GM23338 (cell line): ENCODE data around the gene TCEAL1. TPM values are rescaled to one million over a fixed set of nuclear protein-coding genes. Genes with fewer than 3 reads are reported as not detected.

Experiments used
- ATAC-seq: fragments of 200-7000 bp; cut with Tn5 transposase; 3 replicates; pipeline ENCODE4 v1.9.1; 2020
- DNase-seq: peaks from one replicate; pipeline ENCODE4 v3.0.0-alpha.2; 2015; ENCODE audit warnings: low spot score
- H2AFZ ChIP-seq: fragments of 200-600 bp; sonication (generic); 2 replicates; pipeline ENCODE4 v1.8.0; 2016; ENCODE audit warnings: antibody characterized with exemption, mild to moderate bottlenecking, moderate library complexity
- H3F3A ChIP-seq: fragments of 200-600 bp; sonication (generic); replicated peaks from 2 replicates; pipeline ENCODE4 v1.8.0; 2017; ENCODE audit warnings: antibody characterized with exemption, mixed run types, low read depth
- H3K27ac ChIP-seq: fragments of 200-600 bp; sonication (generic); 2 replicates; pipeline ENCODE4 v1.6.1; 2016; ENCODE audit warnings: low read depth
- H3K27me3 ChIP-seq: fragments of 200-600 bp; sonication (generic); 2 replicates; pipeline ENCODE4 v1.8.0; 2016; ENCODE audit warnings: mild to moderate bottlenecking, mixed run types, moderate library complexity; ENCODE audit not compliant: insufficient read depth
- H3K36me3 ChIP-seq: fragments of 200-600 bp; sonication (generic); 2 replicates; pipeline ENCODE4 v1.8.0; 2016; ENCODE audit warnings: mild to moderate bottlenecking; ENCODE audit not compliant: insufficient read depth
- H3K4me1 ChIP-seq: fragments of 200-600 bp; sonication (generic); 2 replicates; pipeline ENCODE4 v1.8.0; 2016; ENCODE audit warnings: mild to moderate bottlenecking, moderate library complexity; ENCODE audit not compliant: insufficient read depth
- H3K4me2 ChIP-seq: fragments of 200-600 bp; sonication (generic); 2 replicates; pipeline ENCODE4 v1.7.1; 2017; ENCODE audit warnings: mixed run types
- H3K4me3 ChIP-seq: fragments of 200-600 bp; sonication (generic); 2 replicates; pipeline ENCODE4 v1.6.1; 2016; ENCODE audit warnings: mixed run types
- H3K79me2 ChIP-seq: fragments of 200-600 bp; sonication (generic); replicated peaks from 2 replicates; pipeline ENCODE4 v1.8.0; 2017; ENCODE audit warnings: mild to moderate bottlenecking; ENCODE audit not compliant: insufficient read depth
- H3K9me2 ChIP-seq: fragments of 200-600 bp; sonication (generic); 2 replicates; pipeline ENCODE4 v1.8.0; 2017; ENCODE audit not compliant: insufficient read depth
- H4K20me1 ChIP-seq: fragments of 200-600 bp; sonication (generic); replicated peaks from 2 replicates; pipeline ENCODE4 v1.8.0; 2017; ENCODE audit warnings: mild to moderate bottlenecking; ENCODE audit not compliant: insufficient read depth
- H3K27ac Mint-ChIP-seq: 2 replicates; pipeline ENCODE4 v1.8.0; 2020; ENCODE audit warnings: inconsistent platforms, mild to moderate bottlenecking, moderate library complexity, mixed read lengths
- H3K27me3 Mint-ChIP-seq: 3 replicates; pipeline ENCODE4 v1.8.0; 2022; ENCODE audit warnings: low read depth, mild to moderate bottlenecking, moderate library complexity, mixed read lengths, inconsistent platforms; ENCODE audit not compliant: insufficient read depth, poor library complexity
- H3K36me3 Mint-ChIP-seq: 3 replicates; pipeline ENCODE4 v1.8.0; 2021; ENCODE audit warnings: low read depth, mild to moderate bottlenecking, inconsistent platforms, moderate library complexity, mixed read lengths
- H3K4me1 Mint-ChIP-seq: 3 replicates; pipeline ENCODE4 v1.8.0; 2020; ENCODE audit warnings: mild to moderate bottlenecking, inconsistent platforms, mixed read lengths
- H3K4me3 Mint-ChIP-seq: 3 replicates; pipeline ENCODE4 v1.8.0; 2021; ENCODE audit warnings: moderate library complexity, mild to moderate bottlenecking, inconsistent platforms, mixed read lengths
- H3K9me3 Mint-ChIP-seq: 3 replicates; pipeline ENCODE4 v1.8.0; 2020; ENCODE audit warnings: moderate library complexity, mild to moderate bottlenecking, inconsistent platforms, mixed read lengths
- CREB1 ChIP-seq: fragments of 250-450 bp; sonication (Bioruptor Pico); IDR thresholded peaks from 2 replicates; pipeline ENCODE4 v1.5.0; 2020; ENCODE audit warnings: low read depth, mild to moderate bottlenecking, moderate library complexity
- CTCF ChIP-seq, 2 experiments: fragments of 200-600 bp in 1 of 2; sonication (generic) in 1 of 2; conservative IDR thresholded peaks; 2 replicates each; pipeline versions ENCODE4 v1.5.1 to v1.6.1; 2016 to 2017; ENCODE audit warnings: antibody characterized with exemption in 2 of 2, low read depth in 2 of 2, mild to moderate bottlenecking in 2 of 2, moderate library complexity in 1 of 2
- EZH2 ChIP-seq: fragments of 200-600 bp; sonication (generic); IDR thresholded peaks from one replicate; pipeline ENCODE4 v1.8.0; 2017; ENCODE audit warnings: antibody characterized with exemption, mild to moderate bottlenecking, low read depth; ENCODE audit not compliant: unreplicated experiment
- JUNB ChIP-seq: IDR thresholded peaks from one replicate; pipeline ENCODE4 v1.6.1; 2016; ENCODE audit warnings: antibody characterized with exemption; ENCODE audit not compliant: unreplicated experiment
- STAT1 ChIP-seq: IDR thresholded peaks from one replicate; pipeline ENCODE4 v1.6.1; 2016; ENCODE audit warnings: antibody characterized with exemption; ENCODE audit not compliant: unreplicated experiment
- ZNF331 ChIP-seq: fragments of 250-450 bp; sonication (Bioruptor Pico); IDR thresholded peaks from 2 replicates; pipeline ENCODE4 v1.5.0; 2020; ENCODE audit warnings: low read depth, mild to moderate bottlenecking, moderate library complexity
- ZNF462 ChIP-seq: fragments of 250-450 bp; sonication (Bioruptor Pico); IDR thresholded peaks from 2 replicates; pipeline ENCODE4 v1.5.0; 2020; ENCODE audit warnings: mild to moderate bottlenecking, moderate library complexity
- polyA plus RNA-seq: library from polyadenylated mRNA; unstranded; fragments of >200 nt; fragmentation: Nextera tagmentation; extraction: Ambion mirVana; gene quantifications from 2 replicates; pipeline ENCODE4 v1.2.1, GENCODE V29; 2016
- total RNA-seq: library from RNA; depleted of rRNA; stranded (reverse); fragments of >200 nt; shearing (Covaris generic); gene quantifications from 2 replicates; pipeline ENCODE4 v1.2.3, GENCODE V29; 2014

Gene TCEAL1
- total and polyA plus RNA-seq, 2 experiments from 2014 or later: 5.8 to 8.8 TPM

DNA sequence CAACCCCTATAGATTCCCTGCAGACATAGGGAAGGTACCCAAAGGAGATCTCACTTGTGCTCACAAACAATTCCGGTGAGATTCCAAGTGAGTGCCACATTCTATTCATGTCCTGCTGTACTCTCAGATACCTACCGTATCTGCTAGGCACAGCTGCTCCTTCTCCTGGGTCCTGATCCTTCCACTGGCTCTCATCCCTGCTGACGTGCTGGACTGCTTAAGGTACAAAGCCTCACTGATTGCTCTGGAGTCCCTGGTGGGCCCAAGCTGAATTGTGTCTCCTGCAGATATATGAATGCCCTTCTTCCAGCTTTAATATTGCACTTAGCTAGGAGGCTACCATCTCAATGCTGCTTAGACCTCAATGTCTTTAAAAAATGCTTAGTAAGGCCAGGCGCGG is 2.4 kb downstream of the TCEAL1 start (continued):
- TF ChIP-seq ZNF462 (CRISPR knock-in tag): no peak
- TF ChIP-seq STAT1: no peak
- TF ChIP-seq CTCF (conservative IDR thresholded peaks at IDR 0.05; ENCODE audit: low read depth in 2 of 2): no peak
- TF ChIP-seq ZNF331 (CRISPR knock-in tag): no peak

- Mint-ChIP-seq H3K27me3 (no peaks in the 10 kb centered on the region), H3K4me1 (no peaks in the 10 kb centered on the region), H3K4me3 (no peak overlapping the region), H3K9me3 (no peaks in the 10 kb centered on the region), H3K36me3 (no peaks in the 10 kb centered on the region), H3K27ac (no peak overlapping the region)
- no peak overlapping the region for H2AFZ ChIP-seq
- H3K36me3 ChIP-seq: no peaks in the 10 kb centered on the region
- no peak overlapping the region for H3K27ac ChIP-seq
- no peak for DNase-seq
- H4K20me1 ChIP-seq: no peaks in the 10 kb centered on the region
- no peaks in the 10 kb centered on the region for H3K9me2 ChIP-seq
- no peak overlapping the region for H3K4me2 ChIP-seq
- H3F3A ChIP-seq: no peaks in the 10 kb centered on the region
- no peaks in the 10 kb centered on the region; the same call in 1 of the 2 replicates for H3K4me1 ChIP-seq
- H3K4me3 ChIP-seq: no peak overlapping the region
- H3K27me3 ChIP-seq: no peaks in the 10 kb centered on the region
- no peak for ATAC-seq
- H3K79me2 ChIP-seq: no peaks in the 10 kb centered on the region
- TF ChIP-seq EZH2 (no peak), CREB1 (CRISPR knock-in tag) (no peak), JUNB (no peak), STAT1 (no peak), ZNF462 (CRISPR knock-in tag) (no peak)
Measured at GRCh38 chrX:103635436-103635835, 6.7 kb downstream of the TCEAL1 start.
